Measurements from ENCODE around the gene ACTRT3.

ACTRT3 gene

GRCh38 chr3:169777822-169778221, 8.5 kb upstream of the ACTRT3 start:
- POLR2A ChIA-PET, result no interaction called here
- CTCF ChIA-PET, result no interaction called here

GRCh38 chr3:169774186-169774585, 4.8 kb upstream of the ACTRT3 start:
- CTCF ChIA-PET, result no interaction called here
- POLR2A ChIA-PET, result no interaction called here
- DNase-seq (ENCODE audit: extremely low spot score), result no peak
- TF ChIP-seq CTCF (IDR thresholded peaks at IDR 0.05; ENCODE audit: control extremely low read depth, extremely low read depth, low read depth, missing control alignments), result no peak

More at GRCh38 chr3:169777822-169778221, 8.5 kb upstream of the ACTRT3 start:
- no peak for TF ChIP-seq CTCF (IDR thresholded peaks at IDR 0.05; ENCODE audit: control extremely low read depth, extremely low read depth, low read depth, missing control alignments)
- DNase-seq (ENCODE audit: extremely low spot score), result no peak

- peak; percentile 88 for DNase-seq (ENCODE audit: extremely low spot score)
- ChIA-PET CTCF (interaction anchor here (0.8 to 2.1 kb wide), 3 partner anchors 10 to 284 kb away, joined by 3 to 7 read pairs (median 5); partner anchors contain the start of genes LRRC34 and LRRIQ4), POLR2A (interaction anchor here (0.5 kb wide), 1 partner anchor 54 kb away, joined by 9 read pairs; no protein-coding TSS in a partner anchor)
- TF ChIP-seq CTCF (IDR thresholded peaks at IDR 0.05; ENCODE audit: control extremely low read depth, extremely low read depth, low read depth, missing control alignments), result no peak
Observed at GRCh38 chr3:169772897-169773816, 3.8 kb upstream of the ACTRT3 start, which contains the start of gene MYNN. Gene MYNN (plus strand): TSS chr3:169773396. CDS start chr3:169774296, 900 bp downstream.

GRCh38 chr3:169772305-169772896, 3.0 kb upstream of the ACTRT3 start:
- CTCF ChIA-PET, result interaction anchor here (0.8 to 2.1 kb wide), 3 partner anchors 9 to 285 kb away, joined by 3 to 7 read pairs (median 5); partner anchors contain the start of genes LRRC34 and LRRIQ4
- DNase-seq (ENCODE audit: extremely low spot score), result peak; percentile 44
- POLR2A ChIA-PET, result interaction anchor here (0.6 to 0.7 kb wide), 3 partner anchors 239 to 1648 kb away, joined by 3 to 5 read pairs (median 5); no protein-coding TSS in a partner anchor
- TF ChIP-seq CTCF (IDR thresholded peaks at IDR 0.05; ENCODE audit: control extremely low read depth, extremely low read depth, low read depth, missing control alignments), result no peak

GRCh38 chr3:169771497-169772304, 2.3 kb upstream of the ACTRT3 start:
- ChIA-PET CTCF (interaction anchor here (1.9 to 2.1 kb wide), 2 partner anchors 8 to 41 kb away, joined by 5 to 7 read pairs; partner anchors contain the start of genes LRRC34 and LRRIQ4), POLR2A (interaction anchor here (0.6 to 0.8 kb wide), 4 partner anchors 240 to 1648 kb away, joined by 3 to 5 read pairs (median 4); no protein-coding TSS in a partner anchor)
- no peak for TF ChIP-seq CTCF (IDR thresholded peaks at IDR 0.05; ENCODE audit: control extremely low read depth, extremely low read depth, low read depth, missing control alignments)
- no peak for DNase-seq (ENCODE audit: extremely low spot score)
